Epithelial cell of proximal tubule (primary cell): ENCODE measurements around the gene SHROOM3. TPM values are rescaled to one million over a fixed set of nuclear protein-coding genes. Genes with fewer than 3 reads are reported as not detected.

ENCODE experiments used
- DNase-seq: peaks from one replicate; pipeline ENCODE4 v3.0.0-alpha.2; 2011; ENCODE audit warnings: low read depth
- H3K4me3 ChIP-seq: 2 replicates; pipeline ENCODE4 v1.5.1; 2011; ENCODE audit warnings: low read depth, mild to moderate bottlenecking, low read length
- total RNA-seq: library from RNA; depleted of rRNA; stranded (reverse); fragments of >200 nt; gene quantifications from 2 replicates; pipeline ENCODE4 v1.2.3, GENCODE V29; 2015
- TF ChIP-seq, protein P1 (sequence below): conservative IDR thresholded peaks from 2 replicates; pipeline ENCODE4 v1.5.1; 2012; ENCODE audit warnings: low read depth, mild to moderate bottlenecking, low read length

SHROOM3 gene
- total RNA-seq, 1 donor from 2014 or later: 109 TPM

DNA sequence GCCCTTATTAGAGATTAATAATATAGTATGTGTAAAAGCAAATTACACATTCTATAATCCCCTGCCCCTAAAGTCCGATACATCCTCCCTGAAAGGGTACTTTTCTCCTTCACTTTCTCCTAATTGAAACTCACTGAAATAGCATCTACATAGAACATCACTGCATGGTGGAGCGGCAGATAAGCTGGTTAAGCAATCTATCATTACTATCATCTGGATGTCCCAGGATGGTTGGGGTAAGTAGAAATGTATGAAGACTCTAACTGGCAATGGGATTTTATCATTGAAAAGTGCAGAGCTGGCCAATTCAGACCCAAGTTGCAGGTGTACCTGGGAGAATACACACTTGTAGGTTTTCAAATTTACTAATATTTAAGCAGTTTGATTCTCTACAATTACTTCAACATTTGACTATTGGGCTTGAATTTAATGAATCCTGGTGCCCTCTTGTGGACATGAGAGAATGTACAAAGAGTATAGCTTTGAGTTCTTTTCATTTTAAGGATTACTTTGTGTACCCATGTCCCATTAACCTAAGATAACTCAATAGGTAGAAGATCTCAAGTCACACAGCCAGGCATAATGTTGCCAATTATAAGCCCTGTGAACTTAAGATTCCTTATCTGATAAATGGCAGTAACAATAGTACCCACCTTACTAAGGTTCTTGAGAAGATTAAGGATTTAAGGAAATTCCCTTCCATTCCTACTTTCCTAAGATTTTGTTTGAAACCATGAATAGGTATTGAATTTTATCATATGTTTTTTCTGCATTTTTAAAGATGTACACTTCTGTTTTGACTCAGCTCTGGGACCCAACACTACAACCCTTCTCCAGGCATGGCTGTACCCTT lies 69.8 kb downstream of the SHROOM3 start:
- H3K4me3 ChIP-seq: no peak overlapping the region
- TF ChIP-seq, protein P1, sequence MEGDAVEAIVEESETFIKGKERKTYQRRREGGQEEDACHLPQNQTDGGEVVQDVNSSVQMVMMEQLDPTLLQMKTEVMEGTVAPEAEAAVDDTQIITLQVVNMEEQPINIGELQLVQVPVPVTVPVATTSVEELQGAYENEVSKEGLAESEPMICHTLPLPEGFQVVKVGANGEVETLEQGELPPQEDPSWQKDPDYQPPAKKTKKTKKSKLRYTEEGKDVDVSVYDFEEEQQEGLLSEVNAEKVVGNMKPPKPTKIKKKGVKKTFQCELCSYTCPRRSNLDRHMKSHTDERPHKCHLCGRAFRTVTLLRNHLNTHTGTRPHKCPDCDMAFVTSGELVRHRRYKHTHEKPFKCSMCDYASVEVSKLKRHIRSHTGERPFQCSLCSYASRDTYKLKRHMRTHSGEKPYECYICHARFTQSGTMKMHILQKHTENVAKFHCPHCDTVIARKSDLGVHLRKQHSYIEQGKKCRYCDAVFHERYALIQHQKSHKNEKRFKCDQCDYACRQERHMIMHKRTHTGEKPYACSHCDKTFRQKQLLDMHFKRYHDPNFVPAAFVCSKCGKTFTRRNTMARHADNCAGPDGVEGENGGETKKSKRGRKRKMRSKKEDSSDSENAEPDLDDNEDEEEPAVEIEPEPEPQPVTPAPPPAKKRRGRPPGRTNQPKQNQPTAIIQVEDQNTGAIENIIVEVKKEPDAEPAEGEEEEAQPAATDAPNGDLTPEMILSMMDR: peak; percentile 70
- no peak for DNase-seq

DNA sequence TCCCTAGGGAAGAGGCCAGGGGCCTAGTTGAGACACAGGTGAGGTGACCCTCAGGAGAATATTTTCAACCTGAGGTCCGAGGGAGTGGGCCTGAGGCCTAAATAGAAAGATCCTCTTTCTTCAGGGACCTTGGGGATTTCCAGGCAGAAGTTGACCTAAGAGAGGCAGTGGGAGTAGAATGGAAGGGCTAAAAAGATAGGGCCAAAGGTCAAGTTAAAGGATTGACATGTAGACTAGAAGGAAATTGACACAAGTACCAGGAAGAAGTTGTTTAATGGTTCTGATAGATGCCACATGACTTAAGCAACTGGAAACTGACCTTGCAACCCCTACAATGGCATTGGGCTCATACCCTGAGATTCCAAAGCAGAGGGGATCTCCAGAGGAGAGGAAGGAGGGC lies 76.9 kb downstream of the SHROOM3 start:
- DNase-seq: no peak

DNA sequence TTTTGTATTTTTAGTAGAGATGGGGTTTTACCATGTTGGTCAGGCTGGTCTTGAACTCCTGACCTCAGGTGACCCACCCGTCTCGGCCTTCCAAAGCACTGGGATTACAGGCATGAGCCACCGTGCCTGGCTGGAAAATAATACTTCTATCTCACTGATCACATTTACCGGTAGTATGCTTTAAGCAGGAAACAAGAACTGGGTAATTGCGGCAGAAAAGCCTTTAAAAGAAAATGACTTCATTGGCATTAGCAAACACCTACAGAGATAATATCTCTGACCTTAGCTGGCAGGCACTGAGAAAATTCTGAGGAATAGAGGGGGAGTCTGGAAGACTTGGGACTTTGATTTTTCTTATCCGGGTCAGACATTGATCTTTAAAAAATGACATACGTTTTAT lies 78.5 kb downstream of the SHROOM3 start:
- no peak for DNase-seq
- no peak overlapping the region for H3K4me3 ChIP-seq
- TF ChIP-seq, protein P1: no peak

More for the DNA sequence above, 76.9 kb downstream of the SHROOM3 start:
- H3K4me3 ChIP-seq: no peak overlapping the region
- TF ChIP-seq, protein P1: no peak

DNA sequence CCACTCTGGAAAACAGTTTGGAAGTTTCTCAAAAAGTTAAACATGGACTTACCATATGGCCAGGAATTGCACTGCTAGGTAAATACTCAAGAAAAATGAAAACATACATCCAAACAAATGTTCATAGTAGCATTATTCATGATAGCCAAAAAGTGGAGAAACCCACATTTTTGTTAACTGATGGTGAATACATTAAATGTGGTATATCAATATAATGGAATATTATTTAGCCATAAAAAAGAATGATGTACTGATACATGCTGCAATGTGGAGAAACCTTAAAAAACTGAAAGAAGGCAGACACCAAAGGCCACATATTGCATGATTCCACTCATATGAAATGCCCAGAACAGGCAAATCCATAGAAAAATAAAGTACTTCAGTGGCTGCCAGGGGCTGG lies 79.1 kb downstream of the SHROOM3 start:
- no peak overlapping the region for H3K4me3 ChIP-seq
- no peak for DNase-seq
- TF ChIP-seq, protein P1: no peak

DNA sequence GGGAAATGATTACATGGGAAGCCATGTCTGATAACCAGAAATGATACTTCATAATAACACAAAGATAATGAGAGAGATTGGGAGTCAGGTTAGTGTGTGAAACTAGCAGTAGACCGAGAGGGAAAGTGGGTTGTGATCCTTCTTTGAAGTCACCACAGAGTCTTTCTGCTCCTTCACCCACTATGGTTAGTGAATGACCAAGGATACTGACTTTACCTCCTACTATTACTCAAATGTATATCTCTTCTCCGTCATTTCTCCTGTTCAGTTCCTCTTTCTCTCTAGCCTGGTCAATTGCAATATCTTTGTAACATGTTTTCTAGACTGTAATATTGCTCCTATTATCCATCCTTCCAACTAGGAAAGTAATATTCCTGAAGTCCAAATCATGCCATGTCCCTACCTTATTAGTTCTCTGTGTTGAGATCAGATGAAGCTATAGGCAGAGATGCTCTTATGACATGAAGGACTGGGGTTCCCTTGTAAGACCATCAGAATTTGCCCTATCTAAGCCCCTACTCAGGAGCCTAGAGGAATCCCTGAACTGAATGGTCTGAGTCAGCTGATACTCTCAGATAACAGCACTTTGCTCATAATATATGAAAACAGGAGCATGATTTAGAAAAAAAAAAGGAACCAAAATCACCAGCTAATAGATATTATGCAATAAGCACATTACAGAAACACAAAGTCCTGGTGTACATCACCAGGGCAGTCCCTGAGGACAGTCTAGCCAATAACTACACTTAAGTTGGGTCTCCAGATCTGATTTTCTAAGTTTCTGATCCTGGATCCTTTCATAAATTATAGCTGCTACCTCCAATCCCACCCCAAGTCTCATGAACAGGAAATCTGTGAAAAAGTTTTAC lies 81.2 kb downstream of the SHROOM3 start:
- no peak for DNase-seq
- TF ChIP-seq, protein P1: no peak
- no peak overlapping the region for H3K4me3 ChIP-seq

DNA sequence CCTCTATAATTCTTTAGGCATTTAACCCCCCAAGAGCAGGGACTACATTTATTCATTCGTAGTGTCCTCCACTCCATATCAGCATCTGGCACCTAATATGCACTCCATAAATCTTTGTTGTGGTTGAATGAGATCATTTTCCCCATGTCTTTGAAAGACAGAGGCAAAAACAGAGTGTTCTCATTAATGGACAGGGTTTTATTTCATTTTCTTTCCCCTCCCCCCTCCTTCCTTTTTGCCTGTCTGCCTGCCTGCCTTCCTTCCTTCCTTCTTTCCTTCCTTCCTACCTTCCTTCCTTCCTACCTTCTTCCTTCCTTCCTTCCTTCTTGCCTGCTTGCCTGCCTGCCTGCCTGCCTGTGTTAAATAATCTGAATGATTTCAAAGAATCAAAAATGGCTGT lies 83.2 kb downstream of the SHROOM3 start:
- DNase-seq: no peak
- TF ChIP-seq, protein P1: no peak
- H3K4me3 ChIP-seq: no peak overlapping the region
